ENCODE measurements around the gene TEX36.
"Not testable (repeated sequence)": the region's sequence is repeated elsewhere in the genome, so short reads cannot be mapped to it uniquely, and the experiment has no call there.

Gene TEX36, protein sequence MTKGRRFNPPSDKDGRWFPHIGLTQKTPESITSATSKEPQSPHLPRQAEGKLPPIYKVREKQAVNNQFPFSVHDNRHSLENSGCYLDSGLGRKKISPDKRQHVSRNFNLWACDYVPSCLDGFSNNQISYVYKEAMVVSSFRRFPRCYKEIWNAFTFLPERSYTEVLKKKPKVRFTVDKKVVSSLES

DNA sequence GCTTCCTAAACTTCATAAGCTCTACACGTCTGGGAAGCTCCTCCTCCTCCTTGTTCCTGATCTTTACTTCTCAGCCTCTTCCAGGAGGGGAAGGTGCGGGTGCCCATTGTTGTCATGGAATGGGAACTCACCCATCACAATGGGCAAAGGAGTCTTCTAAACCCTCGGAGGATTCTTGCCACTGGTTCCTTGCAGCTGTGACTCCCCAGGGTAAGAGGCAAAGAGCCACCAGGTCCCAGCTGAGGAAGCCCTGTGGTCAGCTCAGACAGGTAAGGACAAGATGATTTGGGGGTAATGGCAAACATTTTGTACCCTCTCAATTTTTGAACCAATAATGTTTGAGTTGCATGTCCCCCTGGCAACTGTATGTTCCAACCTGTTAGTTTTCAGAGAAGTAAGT, at the start of gene TEX36:
TEX36 (minus strand) TSS at position 101 of the 400 bp plus-strand sequence. CDS start 174 bp downstream, outside the sequence.
- H3K36me3 ChIP-seq (ENCODE audit: control insufficient read depth, insufficient read depth, low read length): no peaks in the 10 kb centered on the region
- H3K27me3 ChIP-seq (ENCODE audit: control insufficient read depth, insufficient read depth, low read length): no peaks in the 10 kb centered on the region
- H3K4me3 ChIP-seq (ENCODE audit: low read length): no peak within 1 kb of the TSS
- H3K4me1 ChIP-seq (ENCODE audit: control insufficient read depth, insufficient read depth, low read length): no peaks in the 10 kb centered on the region
- H3K9ac ChIP-seq (ENCODE audit: low read length): no peak within 1 kb of the TSS
- H3K27ac ChIP-seq (ENCODE audit: low read depth, low read length): no peak within 1 kb of the TSS

- Histone ChIP-seq H3K9ac (ENCODE audit: low read length) (no peak overlapping the region), H3K27me3 (ENCODE audit: control insufficient read depth, insufficient read depth, low read length) (no peaks in the 10 kb centered on the region), H3K4me3 (ENCODE audit: low read length) (no peak overlapping the region), H3K36me3 (ENCODE audit: control insufficient read depth, insufficient read depth, low read length) (peaks cover 36% of the 10 kb centered on the region), H3K4me1 (ENCODE audit: control insufficient read depth, insufficient read depth, low read length) (no peaks in the 10 kb centered on the region), H3K27ac (ENCODE audit: low read depth, low read length) (no peak overlapping the region)
These were observed 44.5 kb upstream of the TEX36 start for GRCh38 chr10:125727436-125727835.

DNA sequence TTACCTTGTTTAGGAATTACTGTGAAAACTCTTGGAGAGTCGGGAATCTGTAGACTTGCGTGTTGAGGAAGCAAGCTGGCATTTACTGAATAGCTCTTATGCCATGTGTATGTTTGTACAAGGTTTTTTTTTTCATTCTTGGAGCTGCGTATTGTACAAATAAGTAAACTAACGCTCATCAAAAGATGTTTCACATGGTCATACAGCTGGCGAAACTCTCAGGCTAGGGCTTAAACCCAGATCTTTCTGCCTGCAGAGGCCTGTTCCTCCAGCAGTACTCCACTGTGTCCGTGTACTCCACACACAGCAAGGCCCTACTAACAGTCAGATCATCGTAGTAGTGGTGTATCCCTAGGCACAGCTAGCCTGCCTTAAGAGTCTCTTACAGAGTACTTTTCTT, 44.0 kb upstream of the TEX36 start:
- no peak overlapping the region for H3K4me3 ChIP-seq (ENCODE audit: low read length)
- H3K27ac ChIP-seq (ENCODE audit: low read depth, low read length): no peak overlapping the region
- no peaks in the 10 kb centered on the region for H3K4me1 ChIP-seq (ENCODE audit: control insufficient read depth, insufficient read depth, low read length)
- H3K27me3 ChIP-seq (ENCODE audit: control insufficient read depth, insufficient read depth, low read length): no peaks in the 10 kb centered on the region
- no peak overlapping the region for H3K9ac ChIP-seq (ENCODE audit: low read length)
- peaks cover 36% of the 10 kb centered on the region for H3K36me3 ChIP-seq (ENCODE audit: control insufficient read depth, insufficient read depth, low read length)

DNA sequence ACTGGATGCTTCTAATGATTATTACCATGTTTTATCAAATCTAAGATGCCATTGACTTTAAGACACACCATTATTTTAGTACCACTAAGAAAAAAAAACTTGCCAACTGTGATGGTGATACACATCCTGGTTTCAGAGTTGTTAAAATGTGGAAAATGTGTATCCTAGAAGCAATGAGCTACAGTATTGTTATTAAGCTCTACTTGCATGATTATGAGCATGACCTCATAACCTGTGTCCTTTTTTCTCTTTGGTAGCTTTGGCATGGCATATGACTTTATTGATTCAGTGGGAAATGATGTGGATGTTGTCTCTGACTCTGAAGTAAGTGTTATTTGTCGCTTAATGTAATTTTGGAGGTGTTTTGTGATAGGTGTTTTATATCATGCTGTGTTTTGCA, 39.8 kb upstream of the TEX36 start:
- Histone ChIP-seq H3K4me3 (ENCODE audit: low read length) (no peak overlapping the region), H3K4me1 (ENCODE audit: control insufficient read depth, insufficient read depth, low read length) (peaks cover 9% of the 10 kb centered on the region), H3K36me3 (ENCODE audit: control insufficient read depth, insufficient read depth, low read length) (peaks cover 17% of the 10 kb centered on the region), H3K27ac (ENCODE audit: low read depth, low read length) (no peak overlapping the region), H3K27me3 (ENCODE audit: control insufficient read depth, insufficient read depth, low read length) (no peaks in the 10 kb centered on the region), H3K9ac (ENCODE audit: low read length) (no peak overlapping the region)

GRCh38 chr10:125721035-125721434, 38.1 kb upstream of the TEX36 start:
- Histone ChIP-seq H3K9ac (ENCODE audit: low read length) (no peak overlapping the region), H3K36me3 (ENCODE audit: control insufficient read depth, insufficient read depth, low read length) (peaks cover 17% of the 10 kb centered on the region), H3K4me3 (ENCODE audit: low read length) (no peak overlapping the region)

DNA sequence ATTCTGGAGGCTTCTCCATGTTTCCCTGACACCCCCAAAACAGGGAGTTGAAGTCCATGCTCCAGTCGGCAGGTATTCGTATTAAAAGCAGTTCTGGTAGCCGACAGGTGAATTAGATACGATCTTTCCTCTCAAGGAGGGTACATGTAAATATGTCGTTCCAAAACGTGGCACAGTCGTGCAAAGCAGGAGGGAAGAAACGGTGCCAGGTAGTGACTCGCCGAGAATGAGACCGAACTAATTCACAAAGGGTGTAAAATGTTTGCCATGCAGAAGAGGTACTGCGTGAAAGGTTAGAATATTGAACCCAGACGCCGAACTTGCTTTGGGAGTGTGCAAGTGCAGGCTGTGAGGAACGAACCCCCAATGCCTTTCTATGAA, 37.0 kb upstream of the TEX36 start:
- H3K27ac ChIP-seq (ENCODE audit: low read depth, low read length): peak overlapping the region; percentile 84
- peak overlapping the region; percentile 81 for H3K4me3 ChIP-seq (ENCODE audit: low read length)
- H3K9ac ChIP-seq (ENCODE audit: low read length): peak overlapping the region; percentile 86
- H3K27me3 ChIP-seq (ENCODE audit: control insufficient read depth, insufficient read depth, low read length): no peaks in the 10 kb centered on the region
- H3K36me3 ChIP-seq (ENCODE audit: control insufficient read depth, insufficient read depth, low read length): peaks cover 14% of the 10 kb centered on the region
- H3K4me1 ChIP-seq (ENCODE audit: control insufficient read depth, insufficient read depth, low read length): peaks cover 9% of the 10 kb centered on the region

More at GRCh38 chr10:125721035-125721434, 38.1 kb upstream of the TEX36 start:
- Histone ChIP-seq H3K4me1 (ENCODE audit: control insufficient read depth, insufficient read depth, low read length) (peaks cover 9% of the 10 kb centered on the region), H3K27ac (ENCODE audit: low read depth, low read length) (no peak overlapping the region), H3K27me3 (ENCODE audit: control insufficient read depth, insufficient read depth, low read length) (no peaks in the 10 kb centered on the region)

DNA sequence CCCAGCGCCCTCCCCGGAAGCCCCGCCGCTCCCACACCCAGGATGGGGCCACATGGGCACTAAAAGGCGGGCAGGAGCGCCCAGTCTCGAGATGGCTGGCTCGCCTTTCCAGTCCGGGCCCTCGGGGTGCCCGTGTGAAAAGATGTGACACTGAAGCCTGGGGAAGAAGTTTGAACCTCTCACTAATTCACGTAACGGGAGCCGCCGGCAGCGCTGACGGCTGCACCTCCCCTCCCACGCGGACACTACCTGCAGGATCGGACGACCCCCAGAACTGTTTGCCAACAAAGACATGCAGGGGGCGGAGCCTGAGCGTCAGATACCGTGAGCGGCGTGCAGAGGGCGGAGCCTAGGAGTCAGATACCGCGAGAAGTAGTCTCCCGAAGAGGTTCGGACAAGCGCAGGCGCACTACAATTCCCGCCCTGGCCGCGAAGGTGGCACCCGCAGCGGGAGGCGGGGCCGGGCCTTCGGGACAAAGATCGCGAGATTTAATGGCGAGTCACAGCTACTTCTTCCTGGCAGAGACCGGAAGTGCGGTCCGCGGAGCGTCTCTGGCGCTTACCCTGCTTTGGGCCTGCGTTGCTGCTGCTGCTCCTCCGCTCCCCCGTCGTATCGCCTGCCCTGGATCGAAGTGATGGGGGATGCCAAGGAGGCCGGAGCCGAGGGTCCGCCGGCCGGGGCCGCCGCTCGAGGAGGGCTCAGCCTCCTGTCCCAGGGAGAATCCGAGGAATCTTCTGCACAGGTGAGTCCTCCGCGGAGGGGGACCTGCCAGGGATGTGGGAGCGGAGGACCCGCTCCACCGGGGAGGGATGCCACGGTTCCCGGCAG, 36.4 kb upstream of the TEX36 start, which contains the start of gene EDRF1:
EDRF1 (plus strand) TSS at position 537 of the 829 bp plus-strand sequence; CDS start at position 636, 99 bp downstream.
- H3K4me1 ChIP-seq (ENCODE audit: control insufficient read depth, insufficient read depth, low read length): peaks cover 9% of the 10 kb centered on the region
- peak within 1 kb of the TSS; percentile 81 for H3K4me3 ChIP-seq (ENCODE audit: low read length)
- peaks cover 11% of the 10 kb centered on the region for H3K36me3 ChIP-seq (ENCODE audit: control insufficient read depth, insufficient read depth, low read length)
- H3K27me3 ChIP-seq (ENCODE audit: control insufficient read depth, insufficient read depth, low read length): no peaks in the 10 kb centered on the region
- peak within 1 kb of the TSS; percentile 84 for H3K27ac ChIP-seq (ENCODE audit: low read depth, low read length)
- peak within 1 kb of the TSS; percentile 86 for H3K9ac ChIP-seq (ENCODE audit: low read length)

GRCh38 chr10:125714728-125715127, 31.8 kb upstream of the TEX36 start:
- not testable (repeated sequence) for H3K4me3 ChIP-seq (ENCODE audit: low read length); H3K4me1 ChIP-seq (ENCODE audit: control insufficient read depth, insufficient read depth, low read length); H3K27me3 ChIP-seq (ENCODE audit: control insufficient read depth, insufficient read depth, low read length); H3K9ac ChIP-seq (ENCODE audit: low read length); H3K27ac ChIP-seq (ENCODE audit: low read depth, low read length); H3K36me3 ChIP-seq (ENCODE audit: control insufficient read depth, insufficient read depth, low read length)

- H3K27ac ChIP-seq (ENCODE audit: low read depth, low read length): no peak overlapping the region
These were observed 28.3 kb upstream of the TEX36 start for GRCh38 chr10:125711110-125711750.

GRCh38 chr10:125709553-125710474, 26.9 kb upstream of the TEX36 start:
- H3K4me3 ChIP-seq (ENCODE audit: low read length): peak overlapping the region; percentile 30
- no peaks in the 10 kb centered on the region for H3K27me3 ChIP-seq (ENCODE audit: control insufficient read depth, insufficient read depth, low read length)
- H3K4me1 ChIP-seq (ENCODE audit: control insufficient read depth, insufficient read depth, low read length): peaks cover 2% of the 10 kb centered on the region
- H3K9ac ChIP-seq (ENCODE audit: low read length): no peak overlapping the region
- no peak overlapping the region for H3K27ac ChIP-seq (ENCODE audit: low read depth, low read length)
- no peaks in the 10 kb centered on the region for H3K36me3 ChIP-seq (ENCODE audit: control insufficient read depth, insufficient read depth, low read length)

More at GRCh38 chr10:125711110-125711750, 28.3 kb upstream of the TEX36 start:
- Histone ChIP-seq H3K4me3 (ENCODE audit: low read length) (no peak overlapping the region), H3K9ac (ENCODE audit: low read length) (no peak overlapping the region), H3K36me3 (ENCODE audit: control insufficient read depth, insufficient read depth, low read length) (no peaks in the 10 kb centered on the region), H3K27me3 (ENCODE audit: control insufficient read depth, insufficient read depth, low read length) (no peaks in the 10 kb centered on the region), H3K4me1 (ENCODE audit: control insufficient read depth, insufficient read depth, low read length) (peaks cover 2% of the 10 kb centered on the region)

GRCh38 chr10:125708971-125709503, 26.1 kb upstream of the TEX36 start:
- Histone ChIP-seq H3K27ac (ENCODE audit: low read depth, low read length) (no peak overlapping the region), H3K4me1 (ENCODE audit: control insufficient read depth, insufficient read depth, low read length) (peaks cover 2% of the 10 kb centered on the region)

More at GRCh38 chr10:125708971-125709503, 26.1 kb upstream of the TEX36 start:
- Histone ChIP-seq H3K27me3 (ENCODE audit: control insufficient read depth, insufficient read depth, low read length) (no peaks in the 10 kb centered on the region), H3K9ac (ENCODE audit: low read length) (no peak overlapping the region), H3K36me3 (ENCODE audit: control insufficient read depth, insufficient read depth, low read length) (no peaks in the 10 kb centered on the region), H3K4me3 (ENCODE audit: low read length) (no peak overlapping the region)
